H9 (cell line): ENCODE results near the gene ABCA4. TPM values are rescaled to one million over a fixed set of nuclear protein-coding genes. Genes with fewer than 3 reads are reported as not detected.

Experiments
- DNase-seq: peaks from one replicate; pipeline ENCODE4 v3.0.0-alpha.2; 2017
- H2AFZ ChIP-seq: one replicate; pipeline ENCODE4 v1.6.1; 2013; ENCODE audit warnings: mild to moderate bottlenecking, low read length, control low read depth, moderate library complexity
- H2AK5ac ChIP-seq: 2 replicates; pipeline ENCODE4 v1.6.1; 2013; ENCODE audit warnings: low read length, control low read depth, mixed read lengths; ENCODE audit not compliant: insufficient read length
- H2BK120ac ChIP-seq: one replicate; pipeline ENCODE4 v1.6.1; 2013; ENCODE audit warnings: low read depth, mild to moderate bottlenecking, low read length, control low read depth, inconsistent platforms; ENCODE audit not compliant: poor library complexity, severe bottlenecking
- H2BK12ac ChIP-seq: 2 replicates; pipeline ENCODE4 v1.6.1; 2013; ENCODE audit warnings: low read length, control low read depth, mixed read lengths, low read depth; ENCODE audit not compliant: insufficient read length
- H2BK15ac ChIP-seq: 2 replicates; pipeline ENCODE4 v1.6.1; 2013; ENCODE audit warnings: low read depth, low read length, control low read depth
- H2BK20ac ChIP-seq: one replicate; pipeline ENCODE4 v1.6.1; 2013; ENCODE audit warnings: low read depth, mild to moderate bottlenecking, low read length, control low read depth, inconsistent platforms; ENCODE audit not compliant: poor library complexity, severe bottlenecking
- H2BK5ac ChIP-seq: 2 replicates; pipeline ENCODE4 v1.6.1; 2013; ENCODE audit warnings: low read length, control low read depth, mixed read lengths; ENCODE audit not compliant: insufficient read length
- H3K14ac ChIP-seq: 2 replicates; pipeline ENCODE4 v1.6.1; 2013; ENCODE audit warnings: low read length, control low read depth; ENCODE audit not compliant: insufficient read depth
- H3K18ac ChIP-seq: 2 replicates; pipeline ENCODE4 v1.6.1; 2013; ENCODE audit warnings: low read depth, mild to moderate bottlenecking, mixed read lengths, low read length, control low read depth; ENCODE audit not compliant: insufficient read length
- H3K23ac ChIP-seq: 2 replicates; pipeline ENCODE4 v1.6.1; 2013; ENCODE audit warnings: low read length, control low read depth, mixed read lengths, low read depth; ENCODE audit not compliant: insufficient read length
- H3K23me2 ChIP-seq: 2 replicates; pipeline ENCODE4 v1.6.1; 2013; ENCODE audit warnings: low read depth, mild to moderate bottlenecking, mixed read lengths, low read length, control low read depth; ENCODE audit not compliant: insufficient read length, poor library complexity, severe bottlenecking
- H3K27ac ChIP-seq: 2 replicates; pipeline ENCODE4 v1.5.1; 2013; ENCODE audit warnings: low read length, control low read depth, mixed read lengths, low read depth; ENCODE audit not compliant: insufficient read length
- H3K27me3 ChIP-seq: 2 replicates; pipeline ENCODE4 v1.6.1; 2013; ENCODE audit warnings: low read length, control low read depth, inconsistent platforms; ENCODE audit not compliant: insufficient read depth
- H3K4ac ChIP-seq: 2 replicates; pipeline ENCODE4 v1.6.1; 2013; ENCODE audit warnings: low read depth, mild to moderate bottlenecking, control low read depth, inconsistent platforms, low read length, moderate library complexity
- H3K4me1 ChIP-seq: 2 replicates; pipeline ENCODE4 v1.6.1; 2013; ENCODE audit warnings: low read length, control low read depth, inconsistent platforms; ENCODE audit not compliant: insufficient read depth
- H3K4me2 ChIP-seq: 2 replicates; pipeline ENCODE4 v1.6.1; 2013; ENCODE audit warnings: low read length, control low read depth, mixed read lengths; ENCODE audit not compliant: insufficient read length, insufficient read depth
- H3K56ac ChIP-seq: 2 replicates; pipeline ENCODE4 v1.6.1; 2013; ENCODE audit warnings: low read depth, mild to moderate bottlenecking, mixed read lengths, low read length, control low read depth; ENCODE audit not compliant: insufficient read length
- H3K79me1 ChIP-seq: 2 replicates; pipeline ENCODE4 v1.6.1; 2013; ENCODE audit warnings: low read depth, mild to moderate bottlenecking, moderate library complexity, low read length, control low read depth, inconsistent platforms; ENCODE audit not compliant: insufficient read depth, poor library complexity, severe bottlenecking
- H3K79me2 ChIP-seq: 2 replicates; pipeline ENCODE4 v1.6.1; 2013; ENCODE audit warnings: low read length, control low read depth, inconsistent platforms; ENCODE audit not compliant: insufficient read depth
- H3K9ac ChIP-seq: 2 replicates; pipeline ENCODE4 v1.6.1; 2013; ENCODE audit warnings: low read length, control low read depth, mixed read lengths; ENCODE audit not compliant: insufficient read length; ENCODE audit errors: extremely low read depth
- H3K9me3 ChIP-seq: one replicate; pipeline ENCODE4 v1.6.1; 2013; ENCODE audit warnings: low read depth, low read length, inconsistent platforms; ENCODE audit not compliant: control insufficient read depth
- H3T11ph ChIP-seq: one replicate; pipeline ENCODE4 v1.6.1; 2013; ENCODE audit warnings: mild to moderate bottlenecking, low read length, control low read depth, inconsistent platforms
- H4K20me1 ChIP-seq: one replicate; pipeline ENCODE4 v1.6.1; 2013; ENCODE audit not compliant: control insufficient read depth, insufficient read length, insufficient read depth
- H4K5ac ChIP-seq: 2 replicates; pipeline ENCODE4 v1.6.1; 2013; ENCODE audit warnings: low read depth, mild to moderate bottlenecking, mixed read lengths, low read length, control low read depth; ENCODE audit not compliant: insufficient read length
- H4K8ac ChIP-seq: replicated peaks from 2 replicates; pipeline ENCODE4 v1.6.1; 2013; ENCODE audit warnings: low read length, control low read depth, mixed read lengths, low read depth; ENCODE audit not compliant: insufficient read length
- H4K91ac ChIP-seq: 2 replicates; pipeline ENCODE4 v1.6.1; 2013; ENCODE audit warnings: low read depth, mild to moderate bottlenecking, moderate library complexity, mixed read lengths, low read length, control low read depth; ENCODE audit not compliant: insufficient read length
- H3K27ac Mint-ChIP-seq, 3 experiments: 2 replicates in 2 of 3; 3 replicates in 1 of 3; pipeline ENCODE4 v1.8.0; 2020 to 2021; ENCODE audit warnings: mixed read lengths in 3 of 3, mild to moderate bottlenecking in 1 of 3, moderate library complexity in 1 of 3
- H3K27me3 Mint-ChIP-seq: 2 replicates; pipeline ENCODE4 v1.8.0; 2021; ENCODE audit warnings: low read depth, mild to moderate bottlenecking, moderate library complexity, mixed read lengths
- H3K36me3 Mint-ChIP-seq, 3 experiments: 2 replicates in 2 of 3; 3 replicates in 1 of 3; pipeline ENCODE4 v1.8.0; 2020 to 2021; ENCODE audit warnings: low read depth in 3 of 3, mixed read lengths in 3 of 3; ENCODE audit not compliant: insufficient read depth in 1 of 3
- H3K4me1 Mint-ChIP-seq, 2 experiments: 2 replicates each; pipeline ENCODE4 v1.8.0; 2020; ENCODE audit warnings: mixed read lengths in 2 of 2
- H3K4me3 Mint-ChIP-seq, 2 experiments: 2 replicates in 1 of 2; 3 replicates in 1 of 2; pipeline ENCODE4 v1.8.0; 2020 to 2021; ENCODE audit warnings: mild to moderate bottlenecking in 2 of 2, mixed read lengths in 2 of 2, moderate library complexity in 1 of 2
- H3K9me3 Mint-ChIP-seq, 2 experiments: 2 replicates in 1 of 2; 3 replicates in 1 of 2; pipeline ENCODE4 v1.8.0; 2020; ENCODE audit warnings: mild to moderate bottlenecking in 2 of 2, mixed read lengths in 2 of 2, moderate library complexity in 1 of 2
- WGBS: extraction: QIAGEN DNeasy Blood & Tissue Kit; methylation state at CpG from one replicate; pipeline ENCODE4 v1.1.7; 2013; ENCODE audit warnings: missing lambda C conversion rate, low lambda C conversion rate, mixed read lengths; ENCODE audit not compliant: insufficient read length; ENCODE audit errors: extremely low coverage; 5-methylcytosine and 5-hydroxymethylcytosine counted together
- total RNA-seq: library from RNA; stranded (reverse); gene quantifications from 2 replicates; pipeline ENCODE4 v1.2.1, GENCODE V29; 2021
- TF ChIP-seq, protein P1 (sequence below): fragments of 200-600 bp; sonication (generic); conservative IDR thresholded peaks from 3 replicates; pipeline ENCODE4 v1.8.0; 2021; ENCODE audit warnings: antibody characterized with exemption, mild to moderate bottlenecking

Gene ABCA4
- total RNA-seq, 1 experiment from 2014 or later: not detected

DNA sequence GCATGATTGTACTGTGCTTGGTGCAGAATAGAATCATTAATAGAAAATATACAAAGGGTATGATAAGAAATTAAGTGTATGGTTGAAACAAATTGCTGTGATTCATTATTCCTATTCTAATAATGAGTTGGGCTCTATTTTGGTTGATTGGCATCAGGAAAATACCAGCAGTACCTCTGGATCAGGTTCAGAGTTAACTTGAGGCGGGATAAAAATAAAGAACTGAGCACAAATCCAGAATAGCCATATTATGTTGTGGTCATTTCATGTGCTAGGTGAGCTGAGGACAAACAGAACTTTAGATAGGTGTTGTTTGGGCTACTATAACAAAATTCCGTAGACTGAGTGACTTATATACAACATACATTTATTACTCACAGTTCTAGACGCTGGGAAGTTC is 151.1 kb downstream of the ABCA4 start:
- Histone ChIP-seq H3T11ph (no peak overlapping the region), H4K5ac (no peak overlapping the region), H3K18ac (no peak overlapping the region), H3K27ac (no peak overlapping the region), H3K27me3 (no peaks in the 10 kb centered on the region), H2AK5ac (no peak overlapping the region), H3K79me1 (no peaks in the 10 kb centered on the region), H4K91ac (no peak overlapping the region), H2BK20ac (no peak overlapping the region), H3K9ac (no peak overlapping the region), H3K14ac (no peak overlapping the region), H2BK15ac (no peak overlapping the region), H4K8ac (no peak overlapping the region), H2AFZ (no peak overlapping the region), H3K23me2 (no peaks in the 10 kb centered on the region), H3K79me2 (no peaks in the 10 kb centered on the region), H3K4me1 (no peaks in the 10 kb centered on the region), H4K20me1 (no peaks in the 10 kb centered on the region), H3K56ac (no peak overlapping the region), H3K23ac (no peak overlapping the region), H2BK120ac (no peak overlapping the region), H2BK12ac (no peak overlapping the region), H3K4ac (no peak overlapping the region), H2BK5ac (no peak overlapping the region), H3K4me2 (no peak overlapping the region), H3K9me3 (no peaks in the 10 kb centered on the region)
- no peak overlapping the region for H3K4me3 Mint-ChIP-seq
- no peaks in the 10 kb centered on the region for H3K9me3 Mint-ChIP-seq
- no CpG with 5 or more reads among the region's 3 CpGs for WGBS
- H3K27ac Mint-ChIP-seq: no peak overlapping the region
- H3K36me3 Mint-ChIP-seq: no peaks in the 10 kb centered on the region; a peak in 1 of 7 replicates
- no peak for DNase-seq
- H3K4me1 Mint-ChIP-seq: peaks cover 2 to 4% of the 10 kb centered on the region in 2 experiments; a peak in 1 of 4 replicates
- TF ChIP-seq, protein P1, sequence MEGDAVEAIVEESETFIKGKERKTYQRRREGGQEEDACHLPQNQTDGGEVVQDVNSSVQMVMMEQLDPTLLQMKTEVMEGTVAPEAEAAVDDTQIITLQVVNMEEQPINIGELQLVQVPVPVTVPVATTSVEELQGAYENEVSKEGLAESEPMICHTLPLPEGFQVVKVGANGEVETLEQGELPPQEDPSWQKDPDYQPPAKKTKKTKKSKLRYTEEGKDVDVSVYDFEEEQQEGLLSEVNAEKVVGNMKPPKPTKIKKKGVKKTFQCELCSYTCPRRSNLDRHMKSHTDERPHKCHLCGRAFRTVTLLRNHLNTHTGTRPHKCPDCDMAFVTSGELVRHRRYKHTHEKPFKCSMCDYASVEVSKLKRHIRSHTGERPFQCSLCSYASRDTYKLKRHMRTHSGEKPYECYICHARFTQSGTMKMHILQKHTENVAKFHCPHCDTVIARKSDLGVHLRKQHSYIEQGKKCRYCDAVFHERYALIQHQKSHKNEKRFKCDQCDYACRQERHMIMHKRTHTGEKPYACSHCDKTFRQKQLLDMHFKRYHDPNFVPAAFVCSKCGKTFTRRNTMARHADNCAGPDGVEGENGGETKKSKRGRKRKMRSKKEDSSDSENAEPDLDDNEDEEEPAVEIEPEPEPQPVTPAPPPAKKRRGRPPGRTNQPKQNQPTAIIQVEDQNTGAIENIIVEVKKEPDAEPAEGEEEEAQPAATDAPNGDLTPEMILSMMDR: no peak
- H3K27me3 Mint-ChIP-seq: peaks cover 2% of the 10 kb centered on the region; the same call in 1 of the 2 replicates
